ENCODE results near the gene ADAP1. TPM values are rescaled to one million over a fixed set of nuclear protein-coding genes. Genes with fewer than 3 reads are reported as not detected.

Gene ADAP1
- total and polyA plus RNA-seq, 2 of the 8 experiments (the other 6 are each of a cell fraction or from before 2014, with no cell fraction given): 5.8 to 6.1 TPM

- no peak for TF ChIP-seq SP1 (IDR thresholded peaks at IDR 0.05; ENCODE audit: low read depth, low read length)
- TF ChIP-seq GABPA (IDR thresholded peaks at IDR 0.05; ENCODE audit: borderline replicate concordance, insufficient read depth, low read length): no peak
- TF ChIP-seq JUND (IDR thresholded peaks at IDR 0.05; ENCODE audit: low read length): no peak
- TF ChIP-seq CTBP2 (IDR thresholded peaks at IDR 0.05; ENCODE audit: borderline replicate concordance, insufficient read depth, insufficient read length, low read length): no peak
- TF ChIP-seq FOSL1 (IDR thresholded peaks at IDR 0.05; ENCODE audit: insufficient read depth, low read depth, low read length): no peak
- TF ChIP-seq CREB1 (IDR thresholded peaks at IDR 0.05): no peak
- TF ChIP-seq, protein P1, sequence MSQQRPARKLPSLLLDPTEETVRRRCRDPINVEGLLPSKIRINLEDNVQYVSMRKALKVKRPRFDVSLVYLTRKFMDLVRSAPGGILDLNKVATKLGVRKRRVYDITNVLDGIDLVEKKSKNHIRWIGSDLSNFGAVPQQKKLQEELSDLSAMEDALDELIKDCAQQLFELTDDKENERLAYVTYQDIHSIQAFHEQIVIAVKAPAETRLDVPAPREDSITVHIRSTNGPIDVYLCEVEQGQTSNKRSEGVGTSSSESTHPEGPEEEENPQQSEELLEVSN (IDR thresholded peaks at IDR 0.05): no peak
- no peak for TF ChIP-seq TEAD4 (IDR thresholded peaks at IDR 0.05; ENCODE audit: low read depth, low read length)
- no peak for TF ChIP-seq EGR1 (IDR thresholded peaks at IDR 0.05; ENCODE audit: borderline replicate concordance, low read depth, low read length)
Measured at GRCh38 chr7:856444-857095, 97.9 kb downstream of the ADAP1 start (continued).
